Activated CD4-positive, alpha-beta T cell treated with anti-CD3 and anti-CD28 coated beads, Interleukin-2, amount 50 U/mL, for 16 hours (primary cell): ENCODE measurements around the gene CLDN22.
A peak's percentile ranks its signal among the peaks of the same experiment; 100 is the strongest.

Source experiments
- DNase-seq: peaks from one replicate; pipeline ENCODE4 v3.0.0-alpha.2; 2020

Gene CLDN22

GRCh38 chr4:183320211-183321059, at the start of gene CLDN22:
CLDN22 (minus strand) TSS chr4:183320276; CDS start chr4:183320218, 58 bp downstream.
- DNase-seq = no peak

GRCh38 chr4:183369073-183369472, 49.0 kb upstream of the CLDN22 start:
- no peak for DNase-seq

- no peak for DNase-seq
Measured at GRCh38 chr4:183366206-183366835, 46.2 kb upstream of the CLDN22 start.

- DNase-seq = no peak
Measured at GRCh38 chr4:183364025-183364424, 43.9 kb upstream of the CLDN22 start.

GRCh38 chr4:183362916-183363542, 43.0 kb upstream of the CLDN22 start:
- DNase-seq = no peak

- no peak for DNase-seq
Measured at GRCh38 chr4:183362036-183362435, 42.0 kb upstream of the CLDN22 start.

GRCh38 chr4:183360161-183360919, 40.3 kb upstream of the CLDN22 start:
- DNase-seq = no peak

- no peak for DNase-seq
Measured at GRCh38 chr4:183358215-183358755, 38.2 kb upstream of the CLDN22 start.

GRCh38 chr4:183356931-183357675, 37.0 kb upstream of the CLDN22 start:
- no peak for DNase-seq

- no peak for DNase-seq
Measured at GRCh38 chr4:183356173-183356830, 36.2 kb upstream of the CLDN22 start.

- no peak for DNase-seq
Measured at GRCh38 chr4:183355405-183355804, 35.3 kb upstream of the CLDN22 start.

GRCh38 chr4:183354219-183354618, 34.1 kb upstream of the CLDN22 start:
- DNase-seq = no peak

GRCh38 chr4:183353557-183353956, 33.5 kb upstream of the CLDN22 start:
- DNase-seq = no peak

GRCh38 chr4:183352546-183352945, 32.5 kb upstream of the CLDN22 start:
- no peak for DNase-seq

- no peak for DNase-seq
Measured at GRCh38 chr4:183350317-183351071, 30.4 kb upstream of the CLDN22 start.

GRCh38 chr4:183349673-183350072, 29.6 kb upstream of the CLDN22 start:
- no peak for DNase-seq

- DNase-seq = peak; percentile 82
Measured at GRCh38 chr4:183348706-183349659, 28.9 kb upstream of the CLDN22 start.

GRCh38 chr4:183348136-183348535, 28.1 kb upstream of the CLDN22 start:
- no peak for DNase-seq

GRCh38 chr4:183347566-183347965, 27.5 kb upstream of the CLDN22 start:
- DNase-seq = no peak

GRCh38 chr4:183347146-183347545, 27.1 kb upstream of the CLDN22 start:
- DNase-seq = no peak
